HCT116 (cell line): ENCODE data around the gene TMEM182.

Experiments
- CEBPB ChIP-seq: IDR thresholded peaks from 2 replicates; pipeline ENCODE4 v1.6.1; 2012; ENCODE audit warnings: low read depth
- CTCF ChIP-seq, 3 experiments: fragments of 200-600 bp in 1 of 3; sonication (generic) in 1 of 3; IDR thresholded peaks in 2 of 3; conservative IDR thresholded peaks in 1 of 3; 2 replicates each; pipeline ENCODE4 v1.5.1; 2012 to 2017; ENCODE audit warnings: low read depth in 2 of 3, low read length in 2 of 3, antibody characterized with exemption in 1 of 3, borderline replicate concordance in 1 of 3, control low read depth in 1 of 3, mild to moderate bottlenecking in 1 of 3, mixed read lengths in 1 of 3, mixed run types in 1 of 3, moderate library complexity in 1 of 3; ENCODE audit not compliant: insufficient read depth in 1 of 3
- EZH2 ChIP-seq: fragments of 200-600 bp; sonication (generic); IDR thresholded peaks from 2 replicates; pipeline ENCODE4 v1.6.1; 2017; ENCODE audit warnings: antibody characterized with exemption, mixed run types
- POLR2AphosphoS5 ChIP-seq: IDR thresholded peaks from 2 replicates; pipeline ENCODE4 v1.6.1; 2011; ENCODE audit warnings: mild to moderate bottlenecking, low read depth, low read length, moderate library complexity
- RAD21 ChIP-seq: IDR thresholded peaks from 2 replicates; pipeline ENCODE4 v1.6.1; 2012; ENCODE audit warnings: low read depth, mild to moderate bottlenecking
- SIN3A ChIP-seq: IDR thresholded peaks from 2 replicates; pipeline ENCODE4 v1.6.1; 2012; ENCODE audit warnings: low read depth

- TF ChIP-seq SIN3A, result no peak
- no peak for TF ChIP-seq CTCF (IDR thresholded peaks at IDR 0.05 in 2 of 3, conservative IDR thresholded peaks at IDR 0.05 in 1 of 3; ENCODE audit: borderline replicate concordance in 1 of 3, insufficient read depth in 1 of 3, low read depth in 2 of 3, low read length in 2 of 3)
- 0 out of 2 replicates have a peak, but pooled peaks have one; percentile 40 for TF ChIP-seq CEBPB
- TF ChIP-seq EZH2, result no peak
- no peak for TF ChIP-seq RAD21
- no peak for TF ChIP-seq POLR2AphosphoS5
Observed at GRCh38 chr2:102735416-102736109, 26.3 kb upstream of the TMEM182 start.
